Fibroblast of the aortic adventitia (primary cell): Measurements from ENCODE around the gene PDF. TPM values are rescaled to one million over a fixed set of nuclear protein-coding genes. Genes with fewer than 3 reads are reported as not detected.
A peak's percentile ranks its signal among the peaks of the same experiment; 100 is the strongest.

Source experiments
- DNase-seq: peaks from one replicate; pipeline ENCODE4 v3.0.0-alpha.2; 2010; ENCODE audit warnings: low read depth
- H3K4me3 ChIP-seq: 2 replicates; pipeline ENCODE4 v1.5.1; 2011; ENCODE audit warnings: low read depth, mild to moderate bottlenecking, control low read depth, low read length, moderate library complexity
- CTCF ChIP-seq: IDR thresholded peaks from 2 replicates; pipeline ENCODE4 v1.5.1; 2011; ENCODE audit warnings: mild to moderate bottlenecking, low read length, control low read depth, inconsistent platforms; ENCODE audit not compliant: insufficient read depth
- total RNA-seq: library from RNA; depleted of rRNA; stranded (reverse); fragments of >200 nt; gene quantifications from 2 replicates; pipeline ENCODE4 v1.2.3, GENCODE V29; 2012; ENCODE audit warnings: low replicate concordance

Gene PDF
- total RNA-seq, 1 donor = 16.9 TPM

- no peak for TF ChIP-seq CTCF
- H3K4me3 ChIP-seq = no peak overlapping the region
- DNase-seq = no peak
Measured at GRCh38 chr16:69344171-69344570, 13.8 kb upstream of the PDF start.

- peak overlapping the region; percentile 92 for H3K4me3 ChIP-seq
- TF ChIP-seq CTCF = no peak
- no peak for DNase-seq
Measured at GRCh38 chr16:69340095-69340644, 9.8 kb upstream of the PDF start.

- H3K4me3 ChIP-seq = peak within 1 kb of the TSS; percentile 92
- TF ChIP-seq CTCF = peak; percentile 83
- DNase-seq = peak; percentile 99
Measured at GRCh38 chr16:69339289-69340094, 9.1 kb upstream of the PDF start, which contains the start of the genes COG8 and NIP7. TSS of gene COG8 (minus strand) at chr16:69339564. CDS start at chr16:69339552, 12 bp downstream. TSS of gene NIP7 (plus strand) at chr16:69339772. CDS start at chr16:69339830, 58 bp downstream.

GRCh38 chr16:69338557-69339288, 8.3 kb upstream of the PDF start:
- DNase-seq = no peak

GRCh38 chr16:69334696-69335095, 4.3 kb upstream of the PDF start:
- no peak for TF ChIP-seq CTCF
- H3K4me3 ChIP-seq = no peak overlapping the region
- no peak for DNase-seq

More at GRCh38 chr16:69338557-69339288, 8.3 kb upstream of the PDF start:
- H3K4me3 ChIP-seq = peak overlapping the region; percentile 92
- TF ChIP-seq CTCF = no peak

- TF ChIP-seq CTCF = no peak
- H3K4me3 ChIP-seq = peak overlapping the region; percentile 80
- DNase-seq = no peak
Measured at GRCh38 chr16:69329369-69330285, 761 bp downstream of the PDF start.
